ENCODE results near the gene THEM5.

Gene THEM5

GRCh38 chr1:151816548-151817352 is 36.8 kb downstream of the THEM5 start:
- DNase-seq, result no peak

GRCh38 chr1:151815716-151816327 is 37.7 kb downstream of the THEM5 start:
- DNase-seq, result peak; percentile 52

- DNase-seq, result no peak
Measured at GRCh38 chr1:151814971-151815545, 38.5 kb downstream of the THEM5 start.

- no peak for DNase-seq
Measured at GRCh38 chr1:151814426-151814825, 39.1 kb downstream of the THEM5 start.

- DNase-seq, result no peak
Measured at GRCh38 chr1:151813271-151813977, 40.1 kb downstream of the THEM5 start.

GRCh38 chr1:151811181-151811580 is 42.3 kb downstream of the THEM5 start:
- no peak for DNase-seq

GRCh38 chr1:151809985-151810556 is 43.4 kb downstream of the THEM5 start:
- no peak for DNase-seq

- DNase-seq, result no peak
Measured at GRCh38 chr1:151809290-151809984, 44.1 kb downstream of the THEM5 start.

- no peak for DNase-seq
Measured at GRCh38 chr1:151807766-151808165, 45.7 kb downstream of the THEM5 start.

GRCh38 chr1:151807131-151807530 is 46.4 kb downstream of the THEM5 start:
- no peak for DNase-seq

- no peak for DNase-seq
Measured at GRCh38 chr1:151806170-151806569, 47.3 kb downstream of the THEM5 start.

GRCh38 chr1:151805066-151805820 is 48.3 kb downstream of the THEM5 start, which contains the start of gene LINGO4:
Gene LINGO4, minus strand, starts transcription at chr1:151805419. Its CDS starts 2,715 bp downstream, at chr1:151802704.
- no peak for DNase-seq

- DNase-seq, result no peak
Measured at GRCh38 chr1:151803915-151804314, 49.6 kb downstream of the THEM5 start.

- DNase-seq, result no peak
Measured at GRCh38 chr1:151803164-151803563, 50.3 kb downstream of the THEM5 start.

GRCh38 chr1:151802372-151802771 is 51.1 kb downstream of the THEM5 start:
- DNase-seq, result no peak

- no peak for DNase-seq
Measured at GRCh38 chr1:151801846-151802245, 51.7 kb downstream of the THEM5 start.

- no peak for DNase-seq
Measured at GRCh38 chr1:151801310-151801820, 52.1 kb downstream of the THEM5 start.

GRCh38 chr1:151800830-151801229 is 52.7 kb downstream of the THEM5 start:
- DNase-seq, result no peak

GRCh38 chr1:151799179-151800022 is 54.1 kb downstream of the THEM5 start:
- no peak for DNase-seq

GRCh38 chr1:151798571-151798970 is 54.9 kb downstream of the THEM5 start:
- no peak for DNase-seq

All from CD4-positive, alpha-beta T cell treated with Interferon gamma for 1 hour (primary cell).